GM18951 (cell line): ENCODE data around the gene YIF1A.

Experiments
- POLR2A ChIP-seq: IDR thresholded peaks from 4 replicates; pipeline ENCODE4 v1.6.1; 2011; ENCODE audit warnings: mild to moderate bottlenecking; ENCODE audit not compliant: insufficient read length, insufficient read depth; ENCODE audit errors: extremely low read depth
- in situ Hi-C: fragments of 300-500 bp; cut with MboI; formaldehyde crosslinking; loops from one replicate; pipeline ENCODE4 v1.12.0; 2022; ENCODE audit warnings: low sequenced_read_pairs, mixed read lengths, inconsistent platforms; ENCODE audit not compliant: unreplicated experiment

Gene YIF1A

DNA sequence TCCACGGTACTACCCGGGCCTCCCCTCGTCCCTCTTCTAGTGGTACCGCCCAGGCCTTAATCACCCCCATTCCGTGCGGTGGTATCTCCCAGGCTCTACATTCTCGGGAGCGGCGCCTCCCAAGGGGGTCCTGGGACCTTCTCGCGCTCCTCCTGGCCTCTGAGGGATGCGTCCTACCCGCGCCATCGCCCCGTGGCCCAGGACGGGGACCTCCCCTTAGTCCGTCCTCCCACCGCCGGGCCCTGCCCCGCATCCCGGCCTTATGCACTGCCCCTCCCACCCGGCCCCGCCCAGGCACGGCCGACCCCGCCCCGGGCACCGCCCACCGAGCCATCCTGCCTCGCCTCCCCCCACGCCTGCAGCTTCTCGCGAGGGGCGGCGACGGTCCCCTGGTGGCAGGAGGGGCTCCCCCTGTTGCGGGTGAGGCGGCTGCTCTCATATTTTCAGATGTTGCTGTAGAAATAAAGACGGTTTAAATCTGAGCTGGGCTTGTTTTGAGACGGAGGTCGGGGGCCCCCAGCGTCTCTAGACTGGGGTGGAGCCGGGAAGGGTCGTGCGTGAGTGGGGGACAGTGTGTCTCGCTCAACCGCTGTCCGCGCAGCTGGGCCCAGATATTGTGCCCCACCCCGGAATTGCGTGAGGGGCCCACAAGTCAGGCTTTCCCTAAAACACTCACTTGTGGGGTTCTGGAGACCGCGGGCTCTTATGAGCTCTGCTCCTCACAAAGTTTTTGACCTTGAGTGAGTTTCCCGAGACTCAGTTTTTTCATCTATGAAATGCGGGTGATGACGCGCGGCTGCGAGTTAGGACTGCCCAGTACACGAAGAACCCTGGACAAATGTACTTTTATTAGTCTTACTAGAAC, 21.3 kb downstream of the YIF1A start:
- in situ Hi-C loops, result no loop called here
- peak; percentile 53 for TF ChIP-seq POLR2A

DNA sequence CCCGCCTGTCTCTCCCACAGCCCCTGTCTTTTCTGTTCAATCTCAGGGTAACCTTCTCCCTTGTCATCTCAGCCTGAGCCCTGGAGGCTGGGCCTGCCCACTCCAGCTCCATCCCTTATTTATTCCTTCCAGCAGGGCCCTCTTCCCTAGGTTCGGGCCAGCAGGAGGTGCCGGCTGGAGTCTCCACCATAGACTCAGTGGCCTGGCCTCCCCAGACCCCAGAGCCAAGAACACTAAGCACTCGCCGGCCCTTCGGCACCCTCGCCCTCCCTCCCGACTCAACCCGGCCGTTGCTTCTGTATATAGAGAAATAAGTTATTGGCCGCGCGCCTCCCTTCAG, 21.9 kb downstream of the YIF1A start:
- in situ Hi-C loops, result no loop called here
- TF ChIP-seq POLR2A, result no peak

DNA sequence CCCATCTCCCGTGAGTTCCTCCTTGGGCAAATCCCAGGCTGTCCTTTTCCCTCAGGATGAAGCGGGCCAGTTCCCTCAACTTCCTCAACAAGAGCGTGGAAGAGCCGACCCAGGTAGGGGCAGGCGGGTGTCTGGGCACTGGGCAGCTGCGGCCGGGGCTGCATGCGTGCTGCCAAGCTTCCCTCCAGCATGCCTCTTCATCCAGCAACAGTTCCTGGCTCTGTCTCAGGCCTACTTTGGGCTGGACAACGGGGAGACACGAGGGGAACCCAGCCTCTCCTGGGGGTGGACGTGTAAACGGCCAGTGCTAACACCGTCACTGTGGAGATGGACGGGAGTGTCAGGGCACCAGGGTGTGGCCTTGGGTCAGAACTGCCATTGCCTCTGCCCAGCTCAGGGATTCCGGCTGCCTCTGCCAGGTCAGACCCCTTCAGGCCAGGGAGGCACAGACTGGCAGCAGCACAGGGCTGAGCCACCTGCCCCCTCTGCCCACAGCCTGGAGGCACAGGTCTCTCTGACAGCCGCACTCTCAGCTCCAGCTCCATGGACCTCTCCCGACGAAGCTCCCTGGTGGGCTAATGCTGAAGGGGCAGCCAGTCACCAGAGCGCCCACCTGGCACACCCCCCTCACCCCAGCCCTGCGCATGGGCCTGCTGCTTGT, 22.4 kb downstream of the YIF1A start:
- TF ChIP-seq POLR2A, result no peak
- in situ Hi-C loops, result no loop called here

DNA sequence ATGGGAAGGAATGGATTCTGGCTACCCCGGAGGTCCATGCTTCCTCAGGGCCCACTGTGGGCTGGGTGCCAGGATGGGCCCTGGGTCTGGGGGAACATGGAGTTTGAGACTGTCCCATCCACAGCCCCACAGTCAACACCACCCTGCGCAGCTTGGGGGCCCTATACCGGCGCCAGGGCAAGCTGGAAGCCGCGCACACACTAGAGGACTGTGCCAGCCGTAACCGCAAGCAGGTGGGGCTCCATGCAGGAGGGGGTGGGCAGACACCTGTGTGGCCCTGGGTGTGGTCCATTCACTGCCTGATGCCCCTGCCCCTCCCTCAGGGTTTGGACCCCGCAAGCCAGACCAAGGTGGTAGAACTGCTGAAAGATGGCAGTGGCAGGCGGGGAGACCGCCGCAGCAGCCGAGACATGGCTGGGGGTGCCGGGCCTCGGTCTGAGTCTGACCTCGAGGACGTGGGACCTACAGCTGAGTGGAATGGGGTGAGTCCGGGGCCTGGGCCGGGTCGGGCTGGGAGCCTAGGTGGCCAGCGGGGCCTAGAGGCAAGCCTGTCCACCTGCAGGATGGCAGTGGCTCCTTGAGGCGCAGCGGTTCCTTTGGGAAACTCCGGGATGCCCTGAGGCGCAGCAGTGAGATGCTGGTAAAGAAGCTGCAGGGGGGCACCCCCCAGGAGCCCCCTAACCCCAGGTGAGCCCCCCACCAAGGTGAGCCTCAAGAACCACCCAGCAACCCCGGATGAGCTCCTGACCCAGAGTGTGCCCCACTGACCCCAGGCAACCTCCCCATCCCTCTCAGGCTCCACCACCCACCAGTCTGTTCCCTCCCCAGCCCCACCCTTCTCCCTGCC, 23.2 kb downstream of the YIF1A start:
- no peak for TF ChIP-seq POLR2A
- in situ Hi-C loops, result no loop called here

DNA sequence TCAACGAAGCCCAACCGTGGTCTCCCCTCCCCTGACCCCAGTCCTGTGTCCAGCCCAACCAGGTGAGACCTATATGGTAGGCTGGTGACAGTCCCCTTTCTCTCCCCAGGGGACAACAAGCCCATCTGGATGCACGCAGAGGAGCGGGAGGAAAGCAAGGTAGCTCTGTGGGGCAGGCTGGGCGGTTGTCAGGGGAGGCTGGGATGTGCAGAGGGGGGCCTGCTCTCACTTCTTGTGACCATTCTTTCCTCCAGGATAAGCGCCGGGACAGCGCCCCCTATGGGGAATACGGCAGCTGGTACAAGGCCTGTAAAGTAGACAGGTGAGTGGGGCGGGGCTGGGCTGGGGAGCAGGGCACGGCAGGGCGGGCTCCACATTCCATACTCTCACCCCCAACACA, 24.0 kb downstream of the YIF1A start:
- TF ChIP-seq POLR2A, result no peak
- in situ Hi-C loops, result no loop called here

DNA sequence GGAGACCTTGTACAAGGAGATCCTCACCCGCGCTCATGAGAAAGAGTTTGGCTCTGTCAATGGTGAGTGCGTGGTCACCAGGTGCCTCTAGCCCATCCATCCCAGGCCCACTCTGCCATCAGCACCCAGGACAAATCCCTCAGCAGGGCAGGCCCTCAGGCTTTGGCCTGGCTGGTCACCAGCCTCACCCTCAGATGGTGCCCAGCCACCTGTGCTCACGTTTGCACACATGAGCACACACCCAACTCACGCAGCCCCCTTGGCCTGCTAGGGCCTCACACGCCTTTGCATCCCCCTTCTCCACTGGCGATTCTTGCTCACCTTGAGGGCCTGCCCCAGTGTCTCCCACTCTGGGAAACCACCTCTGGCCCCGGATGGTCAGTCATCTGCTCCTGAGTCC, 24.6 kb downstream of the YIF1A start:
- in situ Hi-C loops, result no loop called here
- no peak for TF ChIP-seq POLR2A

DNA sequence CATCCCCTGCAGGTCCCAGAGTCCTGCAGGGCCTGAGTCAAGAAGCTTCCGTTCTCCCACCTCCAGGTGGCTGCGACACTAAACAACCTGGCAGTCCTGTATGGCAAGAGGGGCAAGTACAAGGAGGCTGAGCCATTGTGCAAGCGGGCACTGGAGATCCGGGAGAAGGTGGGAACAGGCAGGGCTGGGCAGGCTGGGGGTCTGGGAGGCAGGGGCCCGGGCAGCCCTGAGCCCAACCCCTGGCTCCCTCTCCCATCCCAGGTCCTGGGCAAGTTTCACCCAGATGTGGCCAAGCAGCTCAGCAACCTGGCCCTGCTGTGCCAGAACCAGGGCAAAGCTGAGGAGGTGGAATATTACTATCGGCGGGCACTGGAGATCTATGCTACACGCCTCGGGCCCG, 25.2 kb downstream of the YIF1A start:
- in situ Hi-C loops, result no loop called here
- no peak for TF ChIP-seq POLR2A

DNA sequence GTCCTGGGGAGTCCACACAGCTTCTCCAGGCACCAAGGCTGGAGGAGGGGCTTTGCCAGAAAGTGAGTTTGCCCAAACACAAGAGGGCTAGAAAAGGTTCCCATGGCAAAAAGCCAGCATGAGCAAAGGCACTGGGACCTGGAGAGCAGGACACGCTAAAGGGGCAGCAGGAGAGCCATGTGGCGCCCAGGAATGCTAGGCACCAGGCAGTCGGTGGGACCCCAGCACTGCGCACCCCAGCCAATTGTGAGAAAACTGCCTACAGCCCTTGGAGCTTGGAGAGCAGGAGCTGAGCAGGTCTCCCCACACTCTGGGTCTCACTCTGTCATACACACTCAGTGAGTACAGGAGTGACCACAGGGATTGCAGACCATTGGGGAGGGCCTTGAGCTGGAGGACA, 25.7 kb downstream of the YIF1A start:
- in situ Hi-C loops, result no loop called here
- TF ChIP-seq POLR2A, result no peak

DNA sequence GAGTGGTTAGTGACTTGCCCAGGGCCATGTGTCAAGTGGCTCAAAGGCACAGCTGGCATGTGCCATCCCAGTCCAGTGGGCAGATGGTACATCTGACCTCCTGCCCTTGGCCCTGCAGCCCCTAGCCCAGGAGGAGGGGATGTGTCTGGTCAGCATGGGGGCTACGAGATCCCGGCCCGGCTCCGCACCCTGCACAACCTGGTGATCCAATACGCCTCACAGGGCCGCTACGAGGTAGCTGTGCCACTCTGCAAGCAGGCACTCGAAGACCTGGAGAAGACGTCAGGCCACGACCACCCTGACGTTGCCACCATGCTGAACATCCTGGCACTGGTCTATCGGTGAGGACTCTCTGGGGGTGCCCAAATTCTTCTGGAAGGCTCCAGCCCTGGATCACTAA, 26.2 kb downstream of the YIF1A start:
- no peak for TF ChIP-seq POLR2A
- in situ Hi-C loops, result no loop called here

DNA sequence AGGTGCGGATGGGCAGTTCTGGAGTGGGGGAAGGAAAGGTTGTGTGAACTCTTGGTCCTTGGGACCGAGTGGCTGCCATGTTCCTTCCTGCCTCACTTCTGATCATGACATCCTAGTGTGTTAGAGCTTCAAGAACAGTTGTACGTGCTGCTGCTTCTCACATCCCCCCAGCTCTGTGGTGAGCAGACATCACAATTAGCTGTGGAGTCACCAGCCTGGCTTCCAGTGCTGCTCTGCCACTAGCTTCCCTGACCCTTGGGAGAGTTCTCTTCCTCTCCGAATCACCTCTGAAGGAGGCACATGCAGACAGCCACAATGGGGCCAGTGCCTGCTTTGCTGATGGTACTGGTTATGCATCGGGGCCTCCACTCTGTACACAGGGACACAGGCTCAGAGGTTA, 26.8 kb downstream of the YIF1A start:
- in situ Hi-C loops, result no loop called here
- no peak for TF ChIP-seq POLR2A

DNA sequence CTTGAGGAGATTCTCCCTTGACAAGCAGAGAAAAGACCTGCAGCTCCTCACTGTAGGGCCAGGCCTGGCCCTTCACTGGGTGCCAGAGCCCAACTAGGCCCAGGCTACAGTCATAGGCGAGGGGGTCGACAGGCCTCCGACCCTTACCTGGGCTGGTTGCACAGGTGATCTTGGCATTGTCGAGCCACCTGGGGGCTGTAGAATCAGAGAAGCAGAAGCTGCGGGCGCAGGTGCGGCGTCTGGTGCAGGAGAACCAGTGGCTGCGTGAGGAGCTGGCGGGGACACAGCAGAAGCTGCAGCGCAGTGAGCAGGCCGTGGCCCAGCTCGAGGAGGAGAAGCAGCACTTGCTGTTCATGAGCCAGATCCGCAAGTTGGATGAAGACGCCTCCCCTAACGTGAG, 27.4 kb downstream of the YIF1A start:
- no peak for TF ChIP-seq POLR2A
- in situ Hi-C loops, result no loop called here

DNA sequence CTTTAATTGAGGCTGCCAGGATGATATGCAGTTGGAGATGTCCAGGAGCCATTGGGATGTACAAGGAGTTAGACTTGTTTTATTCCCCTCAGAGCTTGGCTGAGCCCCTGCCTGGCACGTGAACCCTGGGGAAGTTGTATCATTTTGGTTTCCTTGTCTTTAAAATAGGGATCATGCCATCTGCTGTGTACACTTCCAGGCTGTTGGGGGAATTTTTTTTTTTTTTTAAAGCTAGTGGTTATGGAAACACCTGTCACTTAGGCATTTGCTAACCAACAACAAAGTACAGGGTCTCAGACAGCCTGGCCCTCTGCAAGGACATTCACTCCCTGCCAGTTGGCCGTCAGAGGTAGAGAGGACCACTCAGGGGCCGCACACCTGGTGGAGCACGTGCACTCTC, 29.0 kb downstream of the YIF1A start:
- in situ Hi-C loops, result no loop called here
- TF ChIP-seq POLR2A, result no peak

DNA sequence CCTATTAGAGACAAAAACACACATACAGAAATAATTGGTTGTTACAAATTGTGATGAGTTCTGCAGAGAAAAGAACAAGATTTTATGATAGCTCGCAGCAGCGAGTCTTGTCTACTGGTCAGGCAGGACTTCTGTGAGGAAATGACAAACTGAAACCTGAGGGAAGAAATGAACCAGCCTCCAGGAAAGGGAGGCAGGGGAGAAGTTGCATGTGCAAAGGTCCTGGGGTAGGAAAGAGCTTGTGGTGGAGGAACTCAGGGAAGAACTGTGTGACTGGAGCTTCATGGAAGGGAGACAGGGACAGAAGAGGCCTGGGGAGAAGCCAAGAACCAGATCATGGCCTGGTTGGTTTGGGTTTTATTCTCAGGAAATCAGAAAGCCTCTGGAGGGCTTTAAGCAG, 29.7 kb downstream of the YIF1A start:
- TF ChIP-seq POLR2A, result no peak
- in situ Hi-C loops, result no loop called here
